Kidney glomerular epithelial cell (primary cell): ENCODE results near the gene GSTM4.
"Not testable (repeated sequence)": the region's sequence is repeated elsewhere in the genome, so short reads cannot be mapped to it uniquely, and the experiment has no call there.

ENCODE experiments used
- DNase-seq: peaks from one replicate; lab custom pipeline; 2025; lab: John Stamatoyannopoulos, UW

Gene GSTM4

DNA sequence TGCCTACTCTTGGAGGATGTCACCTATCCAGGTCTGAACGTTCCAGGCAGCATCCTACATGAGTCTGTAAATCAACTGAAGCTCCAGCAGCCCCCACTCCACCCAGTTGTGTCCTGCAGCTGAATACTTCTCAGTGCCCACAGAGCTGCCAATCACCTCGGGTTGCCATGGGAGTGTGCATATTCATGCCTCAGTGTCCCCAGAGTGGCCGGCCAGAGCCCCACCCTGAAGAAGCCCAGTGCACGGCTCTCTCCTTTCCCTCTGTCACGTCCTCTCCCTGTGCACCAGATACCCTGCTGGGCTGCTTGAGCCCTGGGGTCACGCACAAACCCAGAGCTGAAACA, 16.1 kb upstream of the GSTM4 start:
- DNase-seq, result no peak

- peak; percentile 54 for DNase-seq
These were observed 15.5 kb upstream of the GSTM4 start for GRCh38 chr1:109640285-109640865.

DNA sequence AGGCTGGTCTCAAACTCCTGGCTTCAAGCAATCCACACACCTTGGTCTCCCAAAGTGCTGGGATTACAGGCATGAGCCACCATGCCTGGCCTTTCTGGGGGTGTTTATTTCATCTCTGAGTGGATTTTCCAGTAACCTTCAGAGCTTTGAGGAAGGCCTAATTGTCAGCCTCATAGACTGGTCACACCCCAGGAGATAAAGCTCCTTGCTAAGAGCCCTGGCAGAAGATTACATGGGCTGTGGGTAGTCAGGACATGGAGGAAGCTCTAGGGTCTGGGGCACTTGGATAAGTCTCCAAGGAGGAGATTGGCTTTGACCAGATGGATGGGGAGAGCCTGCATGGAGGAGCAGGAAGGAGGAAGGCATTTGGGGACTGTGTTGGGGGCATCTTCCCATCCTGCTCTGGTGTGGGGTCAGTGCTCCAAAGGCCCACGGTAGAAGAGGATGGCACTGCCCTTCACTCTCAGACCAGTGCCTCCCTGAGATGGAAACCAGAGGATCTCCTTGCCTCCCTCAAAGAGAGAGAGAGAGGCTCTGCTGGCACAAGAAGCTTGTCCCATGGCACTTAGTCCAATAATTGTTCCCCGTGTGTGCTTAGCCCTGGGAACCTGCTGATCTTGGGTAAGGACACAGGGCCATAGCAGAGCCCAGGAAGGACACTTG, 14.7 kb upstream of the GSTM4 start:
- DNase-seq, result no peak

- no peak for DNase-seq
These were observed 14.0 kb upstream of the GSTM4 start for GRCh38 chr1:109641861-109642260.

- no peak for DNase-seq
These were observed 13.3 kb upstream of the GSTM4 start for GRCh38 chr1:109642626-109643025.

- peak; percentile 74 for DNase-seq
These were observed 12.3 kb upstream of the GSTM4 start for GRCh38 chr1:109643385-109644230.

DNA sequence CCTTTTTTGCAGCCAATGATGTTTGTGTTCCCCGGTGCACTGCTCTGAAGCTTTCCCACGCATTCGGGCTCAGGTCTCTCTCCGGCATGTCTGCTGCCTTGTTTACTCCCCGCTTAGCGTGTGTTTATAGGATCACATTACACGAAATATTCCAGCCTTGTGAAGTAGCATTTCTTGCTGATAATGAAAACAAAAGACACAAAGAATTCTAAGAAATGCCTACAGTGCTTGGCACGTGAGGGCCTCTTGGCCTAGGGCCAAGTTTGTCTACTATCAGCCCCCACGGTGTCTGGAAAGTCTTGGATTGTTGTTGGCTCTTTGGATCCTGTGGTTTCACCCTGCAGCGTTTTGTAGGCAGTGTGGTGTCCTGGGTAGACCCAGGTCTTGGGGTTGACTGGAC, 11.2 kb upstream of the GSTM4 start:
- no peak for DNase-seq

DNA sequence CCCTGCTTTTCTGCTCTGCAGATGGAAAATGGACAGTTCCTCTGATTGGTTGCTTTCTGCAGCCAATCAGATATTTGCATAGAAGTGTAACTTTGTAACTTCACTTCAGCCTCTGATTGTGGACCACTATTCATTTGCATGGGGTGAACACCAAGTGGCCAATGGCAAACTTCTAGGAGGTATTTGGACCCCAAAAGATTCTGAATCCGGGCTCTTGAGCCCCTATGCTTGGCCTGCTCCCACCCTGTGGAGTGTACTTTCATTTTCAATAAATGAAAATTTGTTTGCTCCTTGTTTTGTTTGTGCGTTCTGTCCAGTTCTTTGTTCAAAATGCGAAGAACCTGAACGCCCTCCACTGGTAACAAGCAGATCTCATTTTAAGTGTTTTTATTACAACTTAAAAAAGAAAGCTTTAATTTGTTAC, 6.4 kb upstream of the GSTM4 start:
- no peak for DNase-seq

GRCh38 chr1:109650609-109651008, 5.3 kb upstream of the GSTM4 start:
- DNase-seq, result no peak

DNA sequence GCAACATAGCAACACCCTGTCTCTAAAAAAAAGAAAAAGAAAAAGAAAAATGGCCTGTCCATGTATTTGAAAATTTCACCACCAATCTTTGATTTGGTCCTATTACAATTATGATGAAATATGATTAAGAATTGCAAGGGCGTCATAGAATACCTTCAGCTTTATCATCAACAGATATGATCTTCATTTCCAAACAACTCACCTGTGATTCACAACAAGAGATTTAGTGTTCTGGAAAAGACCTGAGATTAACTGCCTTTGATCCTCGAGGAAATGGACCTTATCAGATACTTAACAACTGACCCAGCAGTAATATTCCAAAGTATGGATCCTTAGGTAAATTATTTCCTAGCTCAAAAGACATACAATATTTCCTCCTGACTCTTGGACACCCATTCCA, 3.5 kb upstream of the GSTM4 start:
- no peak for DNase-seq

GRCh38 chr1:109653306-109653705, 2.6 kb upstream of the GSTM4 start:
- no peak for DNase-seq

GRCh38 chr1:109654519-109654918, 1.4 kb upstream of the GSTM4 start:
- DNase-seq, result no peak

GRCh38 chr1:109657395-109657794, 1.5 kb downstream of the GSTM4 start:
- no peak for DNase-seq

DNA sequence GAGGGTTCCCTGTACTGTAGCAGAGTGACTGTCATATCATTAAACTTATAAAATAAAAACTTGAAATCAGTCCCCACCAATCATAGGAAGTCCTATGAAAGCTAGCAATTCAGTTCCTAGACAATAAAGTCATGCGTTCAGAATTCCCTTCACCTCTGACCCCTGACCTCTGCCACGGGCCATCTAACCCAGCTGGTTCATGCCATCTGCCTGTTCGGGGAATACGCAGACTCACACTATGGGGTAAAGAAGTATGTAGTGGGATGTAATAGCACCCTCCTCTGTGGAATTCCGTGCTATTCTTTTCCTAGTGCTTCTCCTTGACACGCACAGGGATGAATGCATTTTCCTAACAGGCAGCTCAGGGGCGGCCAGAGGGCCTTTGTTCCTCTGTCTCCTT, 2.1 kb downstream of the GSTM4 start:
- DNase-seq, result no peak

DNA sequence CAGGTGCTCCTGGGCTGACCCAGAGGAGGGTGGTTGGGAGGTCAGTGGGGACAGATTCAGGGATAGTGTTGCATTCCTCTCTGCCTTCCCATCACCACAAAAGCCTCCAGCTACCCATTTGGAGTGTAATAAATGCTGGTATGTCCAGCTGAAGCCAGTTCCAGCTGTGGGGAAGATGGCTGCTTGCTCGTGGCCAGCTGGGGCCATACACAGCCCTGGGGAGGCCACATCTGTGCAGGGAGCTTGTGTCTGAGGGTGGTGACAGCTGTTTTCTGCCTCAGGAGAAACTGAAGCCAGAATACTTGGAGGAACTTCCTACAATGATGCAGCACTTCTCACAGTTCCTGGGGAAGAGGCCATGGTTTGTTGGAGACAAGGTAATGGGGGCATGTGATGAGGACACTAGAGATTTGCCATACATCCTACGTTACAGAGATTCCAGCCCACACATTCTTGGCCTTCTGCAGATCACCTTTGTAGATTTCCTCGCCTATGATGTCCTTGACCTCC, 2.7 kb downstream of the GSTM4 start:
- DNase-seq, result no peak

DNA sequence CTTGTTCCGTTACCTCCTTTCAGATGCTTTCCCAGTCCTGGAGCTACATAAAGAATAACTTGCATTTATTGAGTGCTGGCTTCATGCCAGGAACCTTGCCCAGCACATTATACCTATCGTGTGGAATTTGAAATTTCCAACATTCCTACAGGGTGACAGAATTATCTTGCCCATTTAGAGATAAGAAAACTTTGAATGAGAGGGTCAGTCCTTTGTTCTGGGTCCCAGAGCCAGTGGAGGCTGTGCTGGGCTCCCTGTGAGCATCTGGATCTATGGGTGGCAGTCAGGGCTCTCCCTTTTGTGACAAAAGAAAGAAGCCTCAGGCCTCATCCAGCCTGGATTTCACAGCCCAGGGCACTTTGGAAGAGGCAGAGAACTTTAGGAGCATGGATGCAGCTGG, 3.2 kb downstream of the GSTM4 start:
- DNase-seq, result peak; percentile 73

DNA sequence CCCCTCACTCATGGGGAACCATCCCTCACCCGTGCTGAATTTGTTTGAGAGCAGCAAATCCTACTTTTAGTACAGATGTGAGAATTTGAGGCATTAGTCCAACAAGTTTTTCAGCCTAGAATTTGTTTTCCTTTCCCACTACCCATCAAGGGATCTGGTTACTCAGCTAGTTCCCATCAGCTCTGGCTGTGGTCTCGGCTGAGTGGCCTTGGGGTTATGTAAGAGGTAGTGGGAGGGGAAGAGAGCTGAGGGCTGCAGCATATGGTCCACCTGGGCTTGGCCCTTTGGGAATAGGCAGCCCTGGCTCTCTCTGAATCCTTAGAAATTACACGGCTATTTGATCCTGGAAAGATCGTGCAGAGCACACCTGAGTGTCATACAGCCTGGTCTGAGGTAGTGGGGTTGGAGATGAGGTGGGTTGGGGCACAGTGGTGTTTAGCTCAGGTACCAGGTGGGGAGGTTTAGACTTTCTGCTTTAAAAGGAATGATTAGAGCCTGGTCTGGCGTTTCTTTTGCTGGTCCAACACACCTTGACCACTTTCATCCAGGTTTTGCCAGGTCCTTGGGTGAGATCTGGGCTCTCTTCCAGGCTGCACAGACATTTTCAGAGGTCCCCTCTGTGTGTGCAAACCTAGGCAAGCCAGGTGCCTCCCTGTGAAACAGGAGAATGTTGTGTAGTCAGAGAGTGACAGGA, 4.2 kb downstream of the GSTM4 start:
- peak; percentile 57 for DNase-seq

- DNase-seq, result not testable (repeated sequence)
These were observed 4.8 kb downstream of the GSTM4 start for GRCh38 chr1:109660691-109661026.

- DNase-seq, result no peak
These were observed 5.5 kb downstream of the GSTM4 start for GRCh38 chr1:109661391-109661790.

- no peak for DNase-seq
These were observed 8.8 kb downstream of the GSTM4 start for GRCh38 chr1:109664671-109665070.

- DNase-seq, result peak; percentile 49
These were observed 11.7 kb downstream of the GSTM4 start, which contains the start of gene GSTM2 for GRCh38 chr1:109667452-109668122. Gene GSTM2, plus strand, starts transcription at chr1:109668057. Its CDS starts 59 bp downstream, at chr1:109668116.
